Kidney tubule cell (primary cell): ENCODE measurements around the gene INMT.
A peak's percentile ranks its signal among the peaks of the same experiment; 100 is the strongest.

ENCODE experiments used
- DNase-seq: peaks from one replicate; pipeline ENCODE4 v3.0.0-alpha.2; 2018; ENCODE audit warnings: low spot score

Gene INMT

DNA sequence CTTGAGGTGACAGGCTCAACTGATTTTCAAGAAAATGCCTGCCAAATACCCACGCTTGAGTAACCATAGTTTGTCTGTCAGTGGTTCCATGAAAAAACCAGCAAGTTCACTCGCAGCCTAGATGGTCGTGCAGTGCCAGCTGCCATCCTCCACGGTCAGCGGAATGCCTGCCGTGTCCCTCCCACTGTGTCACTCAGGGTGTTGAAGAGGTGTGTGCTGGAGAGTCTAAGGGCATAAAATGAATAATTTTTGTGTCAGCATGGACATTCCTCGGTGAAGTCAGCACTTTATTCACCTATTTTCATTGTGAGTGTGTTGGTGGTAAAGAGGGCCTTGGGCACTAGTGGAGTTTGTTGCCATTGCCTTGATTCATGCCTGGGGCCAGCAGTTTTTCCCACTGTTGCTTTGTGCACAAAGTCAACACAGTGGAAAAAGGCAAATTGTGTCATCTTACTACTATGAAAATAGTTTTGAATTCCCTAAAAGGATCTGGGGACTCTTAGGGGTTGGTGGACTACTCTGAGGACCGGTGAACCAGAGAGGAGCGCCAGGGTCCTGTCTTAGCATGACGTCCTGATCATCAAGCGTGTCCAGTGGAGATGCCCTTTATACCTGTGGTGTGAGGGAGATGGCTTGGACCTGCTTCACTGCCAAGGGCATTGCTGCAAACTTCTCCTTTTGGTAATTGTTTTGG is 36.9 kb downstream of the INMT start:
- peak; percentile 66 for DNase-seq

DNA sequence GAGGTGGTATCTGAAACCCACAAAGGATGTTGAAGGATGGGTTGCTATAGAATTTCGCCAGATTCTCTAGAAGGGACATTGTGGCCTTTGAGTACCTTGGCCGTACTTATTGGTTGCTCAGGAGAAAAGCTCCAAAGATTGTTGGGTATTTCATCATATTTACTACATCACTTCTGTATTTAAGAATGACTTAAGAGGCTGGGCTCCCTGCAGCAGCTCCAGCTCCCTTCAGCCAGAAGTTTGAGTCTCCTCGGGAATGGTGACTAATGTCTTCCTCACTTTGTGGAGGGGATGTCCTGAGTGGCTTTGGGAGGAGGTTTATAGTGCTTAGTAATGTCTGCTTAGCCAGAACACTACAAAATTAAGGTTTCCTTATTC is 37.4 kb downstream of the INMT start:
- DNase-seq = peak; percentile 85

DNA sequence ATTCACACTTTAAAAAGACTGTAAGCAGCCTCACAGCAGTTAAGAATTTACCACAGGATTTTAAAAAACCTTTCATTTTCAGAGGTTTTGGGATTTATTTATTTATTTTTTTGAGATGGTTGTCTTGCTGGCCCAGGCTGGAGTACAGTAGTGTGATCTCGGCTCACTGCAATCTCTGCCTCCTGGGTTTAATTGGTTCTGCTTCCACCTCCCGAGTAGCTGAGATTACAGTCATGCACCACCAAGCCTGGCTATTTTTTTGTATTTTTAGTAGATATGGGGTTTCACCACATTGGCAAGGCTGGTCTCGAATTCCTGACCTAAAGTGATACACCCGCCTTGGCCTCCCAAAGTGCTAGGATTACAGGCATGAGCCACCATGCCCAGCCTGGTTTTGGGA is 38.4 kb downstream of the INMT start:
- DNase-seq = peak; percentile 33

DNA sequence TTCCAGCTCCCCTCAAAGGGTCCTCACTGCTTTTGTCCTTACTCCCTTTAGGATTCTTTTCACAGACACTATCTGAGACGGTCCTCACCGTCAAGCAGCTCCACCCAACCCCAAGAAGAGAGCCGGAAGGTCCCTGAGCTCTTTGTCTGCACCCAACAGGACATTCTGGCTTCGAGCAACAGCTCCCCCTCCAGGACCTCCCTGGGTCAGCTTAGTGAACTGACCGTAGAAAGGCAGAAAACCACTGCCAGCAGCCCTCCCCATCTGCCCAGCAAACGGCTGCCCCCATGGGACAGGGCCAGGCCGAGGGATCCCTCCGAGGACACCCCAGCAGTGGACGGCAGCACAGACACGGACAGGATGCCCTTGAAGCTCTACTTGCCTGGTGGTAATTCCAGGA is 39.2 kb downstream of the INMT start:
- DNase-seq = no peak

DNA sequence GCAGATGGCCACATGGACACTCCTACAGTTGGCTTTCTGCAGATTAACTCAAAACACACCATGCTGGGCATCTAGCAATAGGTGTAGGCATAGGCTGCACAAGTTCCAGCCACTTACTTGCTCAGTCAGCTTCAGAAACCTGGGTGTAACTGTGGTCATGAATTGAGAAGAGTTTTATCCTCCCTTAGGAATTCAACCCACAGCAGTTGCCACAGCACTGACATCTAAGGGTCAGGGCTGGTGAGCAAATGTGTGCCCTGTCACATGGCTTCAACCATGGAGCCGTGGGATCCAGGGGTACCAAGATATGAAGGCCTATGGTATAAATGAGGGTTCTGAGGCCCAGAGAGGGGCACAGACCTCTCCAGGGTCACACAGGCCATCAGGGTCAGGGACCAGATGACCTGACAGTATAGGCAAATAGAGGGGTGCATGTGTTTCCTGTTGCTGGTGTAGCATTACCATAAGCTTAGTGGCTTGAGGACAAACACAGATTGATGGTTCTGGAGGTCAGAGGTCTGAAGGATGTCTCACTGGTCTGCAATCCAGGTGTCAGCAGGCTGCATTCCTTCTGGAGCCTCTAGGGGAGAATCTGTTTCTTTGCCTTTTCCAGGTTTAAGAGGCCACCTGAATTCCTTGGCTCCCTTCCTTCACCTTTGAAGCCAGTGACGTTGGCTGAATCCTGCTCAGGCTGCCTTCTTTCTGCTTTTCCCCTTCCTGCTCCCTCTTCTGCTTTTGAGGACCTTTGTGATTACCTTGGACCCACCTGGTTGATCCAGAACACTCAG is 43.4 kb downstream of the INMT start:
- DNase-seq = peak; percentile 89

DNA sequence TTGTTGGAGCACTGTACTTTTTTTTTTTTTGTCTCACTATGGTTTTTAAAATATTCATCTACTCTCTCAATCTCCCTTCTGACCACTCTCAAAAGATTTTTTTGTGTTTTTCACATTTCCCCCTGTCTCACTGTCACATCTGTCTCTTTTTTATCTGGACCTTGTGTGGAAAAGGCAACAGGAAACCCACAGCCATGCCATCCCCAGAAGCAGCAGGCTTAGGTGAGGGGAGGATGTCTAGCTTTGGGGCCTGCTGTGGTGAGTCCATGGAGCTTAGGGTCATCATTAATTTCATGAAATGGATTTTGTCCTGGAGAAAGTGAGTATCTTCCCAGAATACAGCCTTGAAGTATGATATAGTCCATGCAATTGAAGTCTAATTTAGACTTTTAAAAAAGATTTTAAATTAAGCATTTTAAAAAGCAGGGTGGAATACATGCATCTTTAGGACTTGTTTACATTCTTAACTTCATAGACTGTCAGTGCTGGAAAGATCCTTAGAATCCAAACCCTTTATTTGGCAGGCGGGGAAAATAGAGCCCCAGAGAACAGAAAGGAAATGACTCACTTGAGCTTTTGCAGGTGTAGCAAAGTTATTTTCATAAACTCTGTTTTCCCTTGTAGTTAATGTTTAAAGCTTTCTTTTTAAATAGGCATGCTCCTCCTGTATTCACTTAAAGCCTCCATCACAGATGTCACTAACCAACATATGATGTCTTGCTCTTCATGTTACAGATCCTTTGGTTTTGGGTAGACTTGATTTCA is 44.4 kb downstream of the INMT start:
- DNase-seq = peak; percentile 75

DNA sequence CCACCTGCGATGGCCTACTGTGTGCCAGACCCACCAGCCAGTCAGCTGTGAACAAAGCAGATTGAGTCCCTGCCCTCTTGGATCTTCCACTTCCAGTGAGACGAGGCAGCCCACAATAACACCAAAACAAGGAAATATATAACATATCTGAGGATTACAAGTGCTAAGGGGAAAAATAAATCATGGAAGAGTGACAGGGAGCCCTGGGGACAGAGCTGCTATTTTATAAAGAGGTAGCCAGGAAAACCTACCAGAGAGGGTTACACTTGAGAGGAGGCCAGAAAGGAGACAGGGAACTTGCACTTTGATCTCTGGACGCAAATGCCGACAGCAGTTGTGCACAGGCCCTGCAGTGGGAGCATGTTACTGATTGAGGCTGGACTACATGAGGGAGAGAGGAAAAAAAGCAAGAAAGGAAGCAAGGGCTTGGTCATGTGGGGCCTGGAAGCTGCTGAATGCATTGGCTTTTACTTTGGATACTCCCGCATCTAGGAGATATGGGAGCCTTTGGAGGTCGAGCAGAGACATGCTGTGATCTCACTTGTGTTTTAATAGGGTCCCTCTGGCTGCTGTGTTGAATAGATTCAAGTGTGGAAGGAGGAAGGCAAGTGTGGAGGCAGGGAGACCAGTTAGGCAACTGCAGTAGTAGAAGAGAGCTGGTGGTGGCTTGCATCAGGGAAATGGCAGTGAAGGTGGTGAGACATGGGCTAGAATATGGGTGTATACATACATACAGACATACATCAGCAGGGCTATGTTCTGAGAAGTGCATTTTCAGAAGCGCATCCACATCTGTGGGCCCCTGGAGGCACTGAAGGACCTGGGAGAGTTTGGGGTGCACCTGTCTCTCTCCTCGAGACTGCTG is 45.5 kb downstream of the INMT start:
- DNase-seq = peak; percentile 9

DNA sequence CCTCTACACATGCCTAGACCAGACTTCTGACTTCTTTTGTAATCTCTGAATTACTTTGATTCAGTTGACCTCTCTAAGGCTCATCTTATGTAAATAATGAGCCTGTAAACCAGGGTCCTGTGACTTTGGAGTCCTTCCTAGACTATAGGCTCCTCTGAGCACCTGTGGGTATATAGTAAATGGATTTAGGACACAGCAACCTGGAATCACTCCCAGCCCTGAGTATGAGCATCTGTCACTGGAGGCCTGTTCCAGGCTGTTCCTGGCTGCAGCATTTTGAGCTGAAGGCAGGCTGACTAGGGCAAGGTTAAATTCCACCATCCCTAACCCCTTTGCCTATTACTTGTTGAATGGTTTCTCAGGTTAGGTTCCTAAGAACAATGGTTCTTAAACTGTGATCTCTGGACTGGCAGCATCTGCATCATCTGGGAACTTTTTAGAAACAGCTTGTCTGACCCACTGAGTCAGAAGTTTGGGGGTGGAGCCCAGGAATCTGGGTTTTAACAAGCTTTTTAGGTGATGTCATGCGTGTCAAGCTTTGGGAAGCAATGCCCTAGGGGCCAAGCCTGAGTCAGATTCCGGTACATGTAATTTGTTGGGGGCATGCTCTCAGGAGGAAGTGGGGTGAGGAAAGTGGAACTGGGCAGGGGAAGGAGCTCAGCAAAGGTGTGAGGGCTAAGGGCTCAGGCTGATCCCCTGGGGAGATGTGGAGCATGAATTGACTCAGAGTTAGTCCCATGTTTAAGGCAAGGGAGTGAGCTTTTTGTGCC is 47.5 kb downstream of the INMT start:
- peak; percentile 95 for DNase-seq

DNA sequence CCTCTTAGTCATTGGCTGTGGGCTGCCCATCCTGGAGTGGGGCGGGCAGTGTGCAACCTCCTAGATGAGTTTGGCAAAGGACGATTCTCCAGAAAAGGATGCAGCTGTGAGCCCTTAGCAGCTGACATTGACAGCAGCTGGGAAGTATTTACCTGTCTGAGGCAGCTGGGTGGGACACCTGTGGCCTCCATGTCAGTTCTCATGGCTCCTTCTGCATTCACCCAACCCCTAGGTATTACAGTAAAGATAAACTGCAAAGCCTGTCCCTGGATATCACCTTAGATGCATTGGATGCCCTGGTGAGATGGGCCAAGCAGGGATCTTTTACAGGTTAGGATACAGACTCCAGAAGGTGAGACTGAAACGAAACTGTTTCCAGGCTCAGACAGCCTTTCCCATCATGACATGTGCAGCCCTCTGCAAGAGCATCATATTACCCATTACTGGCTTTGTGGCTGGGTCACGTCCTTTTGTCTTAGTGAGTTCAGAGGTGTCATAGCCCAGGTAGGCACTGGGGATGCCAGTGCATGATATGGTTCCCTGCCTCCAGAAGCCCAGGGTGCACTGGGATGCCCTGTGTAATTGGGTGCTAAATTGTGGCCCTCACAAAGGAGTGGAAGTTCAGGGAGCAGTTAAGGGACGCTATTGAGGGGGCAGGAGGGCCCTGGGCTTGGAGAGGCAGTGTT is 48.2 kb downstream of the INMT start:
- peak; percentile 11 for DNase-seq

DNA sequence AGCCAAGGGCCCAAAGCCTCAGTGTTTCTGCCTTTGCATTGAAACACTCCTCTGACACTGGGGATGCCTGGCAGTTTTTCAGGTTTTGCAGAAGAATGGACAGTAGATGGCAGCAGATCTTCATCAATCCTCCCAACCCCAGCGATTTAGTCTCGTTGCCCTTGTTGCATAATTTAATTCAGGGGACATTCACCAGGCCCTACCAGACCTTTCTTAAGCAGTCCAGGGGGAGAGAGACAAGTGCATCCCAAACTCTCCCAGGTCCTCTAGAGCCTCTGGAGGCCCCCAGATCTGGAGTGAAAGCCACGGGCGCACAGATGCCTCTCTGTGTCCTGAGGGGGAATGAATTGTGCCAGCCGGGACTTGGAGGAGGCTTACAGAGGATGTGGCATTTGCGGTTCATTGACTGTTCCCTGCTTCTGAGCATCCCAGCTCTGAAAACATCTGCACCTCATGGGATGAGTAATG is 48.9 kb downstream of the INMT start:
- peak; percentile 74 for DNase-seq

DNA sequence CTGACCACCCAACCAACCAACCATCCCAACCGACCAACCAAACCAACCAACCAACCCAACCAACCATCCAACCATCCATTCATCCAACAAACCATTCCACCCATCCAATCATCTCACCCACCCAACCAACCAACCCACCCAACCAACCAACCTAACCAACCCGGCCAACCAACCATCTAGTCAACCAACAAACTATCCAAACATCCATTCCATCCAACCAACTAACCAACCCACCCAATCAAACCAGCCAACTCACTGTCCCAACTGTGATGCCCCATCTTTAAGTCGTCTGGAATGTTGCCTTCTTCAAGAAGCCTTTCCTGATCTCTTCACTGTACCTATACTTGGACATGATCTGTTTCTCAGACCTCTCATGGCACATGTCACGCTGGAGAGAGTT is 50.9 kb downstream of the INMT start:
- no peak for DNase-seq

DNA sequence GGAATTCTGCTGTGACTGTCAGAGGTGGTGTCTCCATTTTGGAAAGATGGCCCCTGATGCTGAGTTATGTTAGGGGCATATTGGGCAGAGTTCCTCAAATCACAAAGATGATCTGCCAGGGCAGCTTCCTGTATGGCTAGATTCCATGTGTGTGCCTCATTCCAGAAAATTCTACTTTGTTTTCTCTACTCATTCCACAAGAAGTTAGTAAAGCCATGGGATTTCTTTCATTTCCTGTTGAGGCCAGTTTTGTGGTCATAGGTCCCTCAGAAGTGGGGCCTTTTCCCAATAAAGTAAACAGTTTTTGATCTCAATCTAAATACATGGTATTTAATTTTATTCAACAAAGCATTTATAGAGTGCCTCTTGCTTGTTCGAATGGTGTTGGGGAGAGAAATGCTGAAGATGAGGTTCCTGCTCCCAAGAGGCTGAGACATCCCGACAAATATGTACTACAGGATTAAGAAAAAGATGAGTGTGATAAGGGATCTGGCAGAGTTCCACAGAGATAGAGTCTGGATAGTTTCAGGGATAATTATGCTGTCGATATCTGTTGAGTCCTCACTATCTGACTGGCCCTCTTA is 52.2 kb downstream of the INMT start:
- DNase-seq = peak; percentile 79

DNA sequence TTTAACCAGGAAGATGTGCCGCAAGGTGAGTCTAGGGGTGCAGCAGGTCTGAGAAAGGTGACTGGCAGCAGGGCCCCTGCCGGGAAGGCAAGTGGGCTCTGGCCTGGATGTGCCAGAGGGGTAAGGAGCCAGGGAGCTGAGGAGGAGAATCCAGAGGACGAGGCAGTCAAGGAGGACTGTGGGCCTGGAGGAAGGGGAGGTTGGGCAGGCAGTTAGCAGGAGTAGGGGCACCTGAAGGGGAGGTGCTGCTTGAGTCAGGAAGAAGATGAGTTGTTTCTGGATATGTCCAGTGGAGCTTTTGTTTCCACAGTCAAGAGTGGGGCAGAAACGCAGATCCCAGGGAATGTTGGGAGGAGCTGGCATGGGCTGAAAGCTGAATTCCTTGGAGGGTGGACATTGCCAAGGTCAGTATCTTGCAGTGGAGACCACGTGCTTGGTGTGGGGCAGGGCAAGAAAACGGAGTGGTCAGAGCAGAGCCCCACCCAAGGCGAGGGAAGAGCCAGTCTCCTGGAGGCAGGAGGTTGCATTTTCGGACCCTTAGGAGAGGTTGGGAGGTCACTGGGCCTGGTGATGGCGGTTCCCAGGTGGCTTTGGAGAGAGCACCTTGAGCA is 53.3 kb downstream of the INMT start:
- no peak for DNase-seq

DNA sequence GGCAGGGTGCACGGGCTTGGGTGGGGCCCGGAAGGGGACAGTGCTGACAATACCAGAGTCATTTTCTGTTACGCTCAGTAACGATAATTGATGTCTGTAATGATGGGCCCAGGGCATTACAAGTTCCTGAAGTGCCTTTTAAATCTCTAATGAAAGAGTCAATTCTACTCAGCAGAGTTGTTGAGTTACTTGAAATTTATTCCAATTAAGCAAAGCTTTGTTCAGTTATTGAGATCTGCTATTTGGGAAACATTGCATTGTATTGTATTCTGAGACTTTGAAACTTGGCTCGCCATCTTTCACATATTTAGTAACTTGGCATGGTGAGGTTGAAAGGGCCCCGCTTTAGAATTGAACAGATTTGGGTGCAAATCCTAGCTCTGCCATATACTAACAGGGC is 54.0 kb downstream of the INMT start:
- DNase-seq = no peak
